Peyer's patch (tissue), 4 donors: ENCODE measurements around the gene OXLD1.

Experiments used
- CTCF ChIP-seq, 6 experiments: fragments of 450-650 bp in 4 of 6; fragments of 200-600 bp in 2 of 6; sonication (generic) in 1 of 6; IDR thresholded peaks; one replicate each; pipeline ENCODE4 v1.5.1; 2017 to 2019; ENCODE audit warnings: antibody characterized with exemption in 6 of 6, mild to moderate bottlenecking in 3 of 6, moderate library complexity in 1 of 6
- POLR2A ChIP-seq, 2 donors: fragments of 450-650 bp; IDR thresholded peaks; one replicate each; pipeline ENCODE4 v1.5.1; 2017; ENCODE audit warnings: antibody characterized with exemption in 2 of 2, mild to moderate bottlenecking in 2 of 2, moderate library complexity in 2 of 2

GRCh38 chr17:81693509-81694210 lies 27.3 kb upstream of the OXLD1 start:
- TF ChIP-seq CTCF (IDR thresholded peaks at IDR 0.05) (no peak), POLR2A (IDR thresholded peaks at IDR 0.05) (no peak)
